HepG2 (cell line): ENCODE data around the gene BCL2L2. TPM values are rescaled to one million over a fixed set of nuclear protein-coding genes. Genes with fewer than 3 reads are reported as not detected.

Source experiments
- ATAC-seq: fragments of 200-7000 bp; cut with Tn5 transposase; 3 replicates; pipeline ENCODE4 v1.9.1; 2020; ENCODE audit warnings: mild to moderate bottlenecking, moderate library complexity
- BruUV-seq: library from RNA; stranded (reverse); fragments of 400-500 nt; replicated peaks from 2 replicates; lab custom pipeline; 2021; lab: Mats Ljungman, UMichigan
- CTCF ChIA-PET: fragments of 300-600 bp; formaldehyde crosslinking; extraction: SDS; loops from one replicate; lab custom pipeline; 2021; ENCODE audit warnings: low total read pairs, inconsistent platforms, low intra/inter-chr PET ratio; lab: Yijun Ruan, JAX
- POLR2A ChIA-PET: fragments of 350-600 bp; sonication (Branson Sonifier 250); formaldehyde crosslinking; loops from one replicate; lab custom pipeline; 2020; ENCODE audit warnings: antibody characterized with exemption, inconsistent platforms; lab: Yijun Ruan, JAX
- DNase-seq: peaks from one replicate; pipeline ENCODE4 v3.0.0-alpha.2; 2015; ENCODE audit warnings: low spot score
- FAIRE-seq: peaks from 3 replicates; lab custom pipeline; 2011; peaks lifted over from hg19 to GRCh38; lab: Jason Lieb, UNC
- H2AFZ ChIP-seq: one replicate; pipeline ENCODE4 v1.6.1; 2011; ENCODE audit warnings: low read length, inconsistent platforms
- H3K27ac ChIP-seq: fragments of 300-600 bp; 3 replicates; pipeline ENCODE4 v1.8.0; 2011; ENCODE audit warnings: mixed run types, mild to moderate bottlenecking, mixed read lengths, low read length, inconsistent platforms; ENCODE audit not compliant: insufficient read depth; ENCODE audit errors: extremely low read length
- H3K27me3 ChIP-seq, 2 experiments: fragments of 200-600 bp in 1 of 2; 2 replicates in 1 of 2; 3 replicates in 1 of 2; pipeline versions ENCODE4 v1.6.0 to v1.8.0; 2011; ENCODE audit warnings: low read length in 2 of 2, mild to moderate bottlenecking in 2 of 2, moderate library complexity in 2 of 2, inconsistent platforms in 1 of 2; ENCODE audit not compliant: insufficient read depth in 2 of 2, control insufficient read depth in 1 of 2
- H3K36me3 ChIP-seq, 2 experiments: fragments of 200-600 bp in 1 of 2; replicated peaks in 1 of 2; 2 replicates in 1 of 2; 3 replicates in 1 of 2; pipeline versions ENCODE4 v1.5.1 to v1.8.0; 2011; ENCODE audit warnings: low read length in 2 of 2, inconsistent platforms in 1 of 2; ENCODE audit not compliant: insufficient read depth in 2 of 2, control insufficient read depth in 1 of 2
- H3K4me1 ChIP-seq: 2 replicates; pipeline ENCODE4 v1.5.1; 2012; ENCODE audit warnings: low read length, inconsistent platforms; ENCODE audit not compliant: insufficient read depth
- H3K4me2 ChIP-seq: 2 replicates; pipeline ENCODE4 v1.6.0; 2011; ENCODE audit warnings: low read depth, low read length, inconsistent platforms
- H3K4me3 ChIP-seq, 3 experiments: fragments of 200-600 bp in 1 of 3; sonication (generic), shearing (Covaris generic) in 1 of 3; replicated peaks in 1 of 3; 2 replicates each; pipeline ENCODE4 v1.5.1; 2011 to 2016; ENCODE audit warnings: low read length in 3 of 3, inconsistent platforms in 2 of 3, low read depth in 2 of 3, mild to moderate bottlenecking in 2 of 3, control low read depth in 1 of 3, mixed read lengths in 1 of 3; ENCODE audit not compliant: insufficient read depth in 1 of 3
- H3K79me2 ChIP-seq: one replicate; pipeline ENCODE4 v1.6.1; 2011; ENCODE audit warnings: low read length, inconsistent platforms; ENCODE audit not compliant: insufficient read depth
- H3K9ac ChIP-seq: 2 replicates; pipeline ENCODE4 v1.6.0; 2011; ENCODE audit warnings: mild to moderate bottlenecking, low read depth, low read length, inconsistent platforms; ENCODE audit not compliant: insufficient read depth
- H3K9me3 ChIP-seq: 2 replicates; pipeline ENCODE4 v1.5.1; 2012; ENCODE audit warnings: mild to moderate bottlenecking, low read length
- H4K20me1 ChIP-seq: 2 replicates; pipeline ENCODE4 v1.6.0; 2011; ENCODE audit warnings: inconsistent platforms, mild to moderate bottlenecking, low read length, moderate library complexity; ENCODE audit not compliant: insufficient read depth
- AKAP8 ChIP-seq: sonication (generic); formaldehyde crosslinking; IDR thresholded peaks from 2 replicates; pipeline ENCODE4 v1.5.1; 2020; ENCODE audit warnings: mild to moderate bottlenecking, missing genetic modification reagents
- ATF7 ChIP-seq, 2 experiments: fragments of 450-650 bp in 1 of 2; sonication (generic) in 1 of 2; formaldehyde crosslinking in 1 of 2; IDR thresholded peaks; 2 replicates each; pipeline versions ENCODE4 v1.4.0 to v1.6.1; 2016 to 2020; ENCODE audit warnings: antibody characterized with exemption in 1 of 2, mild to moderate bottlenecking in 1 of 2, missing genetic modification reagents in 1 of 2
- ERF ChIP-seq: IDR thresholded peaks from 2 replicates; pipeline ENCODE4 v1.6.1; 2018; ENCODE audit warnings: missing biosample characterization, missing genetic modification reagents
- ESRRA ChIP-seq: sonication (generic); formaldehyde crosslinking; IDR thresholded peaks from 2 replicates; pipeline ENCODE4 v1.5.1; 2020; ENCODE audit warnings: mild to moderate bottlenecking, low read depth, missing genetic modification reagents
- HOXD1 ChIP-seq: sonication (generic); formaldehyde crosslinking; IDR thresholded peaks from 2 replicates; pipeline ENCODE4 v1.5.0; 2020; ENCODE audit warnings: missing genetic modification reagents
- KDM3A ChIP-seq: IDR thresholded peaks from 2 replicates; pipeline ENCODE4 v1.6.1; 2018; ENCODE audit warnings: low read depth, missing compliant biosample characterization
- KDM6A ChIP-seq: IDR thresholded peaks from 2 replicates; pipeline ENCODE4 v1.6.1; 2016; ENCODE audit warnings: low read depth
- KLF16 ChIP-seq, 2 experiments: sonication (generic) in 1 of 2; formaldehyde crosslinking in 1 of 2; IDR thresholded peaks; 2 replicates each; pipeline versions ENCODE4 v1.6.1 to v1.8.0; 2016 to 2023; ENCODE audit warnings: missing genetic modification reagents in 2 of 2, missing compliant biosample characterization in 1 of 2
- MED8 ChIP-seq: sonication (generic); formaldehyde crosslinking; IDR thresholded peaks from 2 replicates; pipeline ENCODE4 v1.8.1; 2023; ENCODE audit warnings: mild to moderate bottlenecking, missing genetic modification reagents; ENCODE audit not compliant: insufficient replicate concordance
- NFE2 ChIP-seq: sonication (generic); formaldehyde crosslinking; IDR thresholded peaks from 2 replicates; pipeline ENCODE4 v1.4.0; 2020; ENCODE audit warnings: missing genetic modification reagents
- RFX5 ChIP-seq: IDR thresholded peaks from 2 replicates; pipeline ENCODE4 v1.6.1; 2011; ENCODE audit warnings: low read depth, low read length, improper control_type of control experiment
- SRSF4 ChIP-seq: fragments of 200-400 bp; formaldehyde crosslinking; IDR thresholded peaks from one replicate; pipeline ENCODE4 v1.6.1; 2018; ENCODE audit warnings: mild to moderate bottlenecking, low read depth, low read length, moderate library complexity; ENCODE audit not compliant: poor library complexity, severe bottlenecking
- ZNF761 ChIP-seq: sonication (generic); formaldehyde crosslinking; conservative IDR thresholded peaks from 2 replicates; pipeline ENCODE4 v1.4.0; 2020; ENCODE audit warnings: mild to moderate bottlenecking, missing genetic modification reagents
- ZNF781 ChIP-seq: sonication (generic); formaldehyde crosslinking; IDR thresholded peaks from 2 replicates; pipeline ENCODE4 v1.5.1; 2020; ENCODE audit warnings: borderline replicate concordance, mild to moderate bottlenecking, missing genetic modification reagents; ENCODE audit errors: not compliant biosample characterization
- WGBS: methylation state at CpG from one replicate; pipeline ENCODE4 v1.1.6; 2017; ENCODE audit warnings: low lambda C conversion rate; 5-methylcytosine and 5-hydroxymethylcytosine counted together
- in situ Hi-C: cut with HindIII; loops from 2 replicates; pipeline ENCODE4 v1.10.0; 2017; ENCODE audit warnings: low pct_unique_long_range_greater_than_20kb; ENCODE audit not compliant: extremely low pct_ligation_motif_present
- intact Hi-C: fragments of 100-400 bp; cut with micrococcal nuclease; formaldehyde crosslinking; loops from one replicate; pipeline ENCODE4 v1.10.0; 2022; ENCODE audit not compliant: unreplicated experiment
- polyA plus RNA-seq, 8 experiments: library from polyadenylated mRNA; depleted of rRNA in 3 of 8; stranded (reverse) in 7 of 8; unstranded in 1 of 8; fragments of >200 nt; fragmentation: Illumina TruSeq in 4 of 8; extraction: Trizol in 4 of 8; gene quantifications; 2 replicates each; pipeline versions ENCODE4 v1.2.1 to v1.2.3, GENCODE V29; 2011 to 2016; ENCODE audit warnings: low read depth in 4 of 8, missing spikeins in 1 of 8, mixed read lengths in 1 of 8; ENCODE audit not compliant: insufficient read depth in 1 of 8
- total RNA-seq, 5 experiments: library from RNA; depleted of rRNA; stranded (reverse); fragments of >200 nt; fragmentation: Illumina TruSeq; extraction: Trizol; gene quantifications; 2 replicates each; pipeline ENCODE4 v1.2.3, GENCODE V29; 2016; ENCODE audit warnings: low read depth in 1 of 5
- TF ChIP-seq, protein P1 (sequence below): sonication (generic); formaldehyde crosslinking; IDR thresholded peaks from 2 replicates; pipeline ENCODE4 v1.8.0; 2022; ENCODE audit warnings: mild to moderate bottlenecking, missing genetic modification reagents, moderate library complexity
- TF ChIP-seq, protein P2 (sequence below): IDR thresholded peaks from 2 replicates; pipeline ENCODE4 v1.6.1; 2016; ENCODE audit warnings: low read depth, missing genetic modification reagents, missing compliant biosample characterization
- TF ChIP-seq, protein P3 (sequence below): sonication (generic); formaldehyde crosslinking; IDR thresholded peaks from 2 replicates; pipeline ENCODE4 v1.4.0; 2020; ENCODE audit warnings: mild to moderate bottlenecking, low read depth, missing genetic modification reagents

BCL2L2 gene
- total and polyA plus RNA-seq, 2 of the 13 experiments (the other 11 are each of a cell fraction or from before 2014, with no cell fraction given), result 28.1 to 49.8 TPM

DNA sequence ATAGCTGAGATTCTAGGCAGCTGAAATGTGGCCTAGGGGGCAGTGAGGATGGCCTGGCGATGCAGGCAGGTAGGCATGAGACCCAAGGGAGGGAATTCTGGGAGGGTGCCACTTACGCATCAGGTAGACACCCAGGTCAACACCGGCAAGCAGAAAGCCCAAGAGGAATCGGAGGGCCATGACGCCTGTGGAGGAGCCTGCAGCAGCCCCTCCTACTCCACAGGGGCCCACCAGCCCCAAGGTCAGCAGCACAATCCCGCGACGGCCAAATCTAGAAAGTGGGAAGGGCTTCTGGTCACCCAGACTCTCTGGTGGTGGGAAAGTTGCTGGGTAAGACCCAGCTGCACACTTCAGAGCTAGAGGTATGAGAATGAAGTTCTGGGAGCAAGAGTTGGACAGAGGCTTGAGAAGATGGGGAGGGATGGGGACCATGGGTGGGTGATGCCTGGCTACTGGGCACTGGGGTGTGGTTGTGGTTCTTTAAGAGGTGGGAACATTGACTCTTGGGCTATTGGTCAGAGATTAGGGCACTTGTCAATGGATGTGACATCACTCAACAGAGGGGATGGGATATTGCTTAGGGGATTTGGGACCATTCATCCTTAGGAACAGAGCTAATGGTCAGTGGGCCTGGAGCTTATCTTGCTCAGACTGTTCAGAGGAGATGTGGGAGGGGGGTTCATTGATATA is 42.7 kb downstream of the BCL2L2 start:
- Histone ChIP-seq H4K20me1 (no peaks in the 10 kb centered on the region), H3K9ac (no peak overlapping the region), H2AFZ (no peak overlapping the region), H3K4me1 (no peaks in the 10 kb centered on the region), H3K9me3 (no peaks in the 10 kb centered on the region), H3K36me3 (no peaks in the 10 kb centered on the region), H3K27ac (no peak overlapping the region), H3K79me2 (no peaks in the 10 kb centered on the region), H3K27me3 (peaks cover 22 to 90% of the 10 kb centered on the region in 2 experiments), H3K4me2 (no peak overlapping the region), H3K4me3 (no peak overlapping the region)
- ChIA-PET CTCF (no interaction called here), POLR2A (interaction anchor here (1.0 kb wide), 1 partner anchor 28 kb away, joined by 4 read pairs; the partner anchor contains the start of gene PABPN1)
- intact Hi-C loops, result no loop called here
- 22% methylated on average over 8 of the region's 8 CpGs for WGBS
- FAIRE-seq (no peak), ATAC-seq (no peak), DNase-seq (no peak)
- in situ Hi-C loops, result no loop called here
- BruUV-seq, result no TSS peak
- no peak for TF ChIP-seq RFX5
- TF ChIP-seq ERF (CRISPR knock-in tag), result no peak
- TF ChIP-seq AKAP8 (CRISPR knock-in tag), result no peak
- TF ChIP-seq SRSF4, result no peak
- TF ChIP-seq KDM3A, result no peak
- TF ChIP-seq MED8, result peak; percentile 10
- no peak for TF ChIP-seq NFE2 (CRISPR knock-in tag)
- TF ChIP-seq ATF7 (IDR thresholded peaks at IDR 0.05), result 0 out of 2 replicates have a peak, but pooled peaks have one; percentile 5
- TF ChIP-seq ATF7 (CRISPR knock-in tag; IDR thresholded peaks at IDR 0.05), result no peak
- TF ChIP-seq KLF16 (CRISPR knock-in tag; IDR thresholded peaks at IDR 0.05), result no peak
- TF ChIP-seq, protein P1, sequence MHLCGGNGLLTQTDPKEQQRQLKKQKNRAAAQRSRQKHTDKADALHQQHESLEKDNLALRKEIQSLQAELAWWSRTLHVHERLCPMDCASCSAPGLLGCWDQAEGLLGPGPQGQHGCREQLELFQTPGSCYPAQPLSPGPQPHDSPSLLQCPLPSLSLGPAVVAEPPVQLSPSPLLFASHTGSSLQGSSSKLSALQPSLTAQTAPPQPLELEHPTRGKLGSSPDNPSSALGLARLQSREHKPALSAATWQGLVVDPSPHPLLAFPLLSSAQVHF (CRISPR knock-in tag), result no peak
- TF ChIP-seq, protein P2, sequence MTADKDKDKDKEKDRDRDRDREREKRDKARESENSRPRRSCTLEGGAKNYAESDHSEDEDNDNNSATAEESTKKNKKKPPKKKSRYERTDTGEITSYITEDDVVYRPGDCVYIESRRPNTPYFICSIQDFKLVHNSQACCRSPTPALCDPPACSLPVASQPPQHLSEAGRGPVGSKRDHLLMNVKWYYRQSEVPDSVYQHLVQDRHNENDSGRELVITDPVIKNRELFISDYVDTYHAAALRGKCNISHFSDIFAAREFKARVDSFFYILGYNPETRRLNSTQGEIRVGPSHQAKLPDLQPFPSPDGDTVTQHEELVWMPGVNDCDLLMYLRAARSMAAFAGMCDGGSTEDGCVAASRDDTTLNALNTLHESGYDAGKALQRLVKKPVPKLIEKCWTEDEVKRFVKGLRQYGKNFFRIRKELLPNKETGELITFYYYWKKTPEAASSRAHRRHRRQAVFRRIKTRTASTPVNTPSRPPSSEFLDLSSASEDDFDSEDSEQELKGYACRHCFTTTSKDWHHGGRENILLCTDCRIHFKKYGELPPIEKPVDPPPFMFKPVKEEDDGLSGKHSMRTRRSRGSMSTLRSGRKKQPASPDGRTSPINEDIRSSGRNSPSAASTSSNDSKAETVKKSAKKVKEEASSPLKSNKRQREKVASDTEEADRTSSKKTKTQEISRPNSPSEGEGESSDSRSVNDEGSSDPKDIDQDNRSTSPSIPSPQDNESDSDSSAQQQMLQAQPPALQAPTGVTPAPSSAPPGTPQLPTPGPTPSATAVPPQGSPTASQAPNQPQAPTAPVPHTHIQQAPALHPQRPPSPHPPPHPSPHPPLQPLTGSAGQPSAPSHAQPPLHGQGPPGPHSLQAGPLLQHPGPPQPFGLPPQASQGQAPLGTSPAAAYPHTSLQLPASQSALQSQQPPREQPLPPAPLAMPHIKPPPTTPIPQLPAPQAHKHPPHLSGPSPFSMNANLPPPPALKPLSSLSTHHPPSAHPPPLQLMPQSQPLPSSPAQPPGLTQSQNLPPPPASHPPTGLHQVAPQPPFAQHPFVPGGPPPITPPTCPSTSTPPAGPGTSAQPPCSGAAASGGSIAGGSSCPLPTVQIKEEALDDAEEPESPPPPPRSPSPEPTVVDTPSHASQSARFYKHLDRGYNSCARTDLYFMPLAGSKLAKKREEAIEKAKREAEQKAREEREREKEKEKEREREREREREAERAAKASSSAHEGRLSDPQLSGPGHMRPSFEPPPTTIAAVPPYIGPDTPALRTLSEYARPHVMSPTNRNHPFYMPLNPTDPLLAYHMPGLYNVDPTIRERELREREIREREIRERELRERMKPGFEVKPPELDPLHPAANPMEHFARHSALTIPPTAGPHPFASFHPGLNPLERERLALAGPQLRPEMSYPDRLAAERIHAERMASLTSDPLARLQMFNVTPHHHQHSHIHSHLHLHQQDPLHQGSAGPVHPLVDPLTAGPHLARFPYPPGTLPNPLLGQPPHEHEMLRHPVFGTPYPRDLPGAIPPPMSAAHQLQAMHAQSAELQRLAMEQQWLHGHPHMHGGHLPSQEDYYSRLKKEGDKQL, result no peak
- TF ChIP-seq HOXD1, result no peak
- TF ChIP-seq ZNF781 (CRISPR knock-in tag), result no peak
- TF ChIP-seq KDM6A (CRISPR knock-in tag), result no peak
- no peak for TF ChIP-seq ZNF761 (CRISPR knock-in tag)
- TF ChIP-seq ESRRA (CRISPR knock-in tag), result 0 out of 2 replicates have a peak, but pooled peaks have one; percentile 39
- TF ChIP-seq, protein P3, sequence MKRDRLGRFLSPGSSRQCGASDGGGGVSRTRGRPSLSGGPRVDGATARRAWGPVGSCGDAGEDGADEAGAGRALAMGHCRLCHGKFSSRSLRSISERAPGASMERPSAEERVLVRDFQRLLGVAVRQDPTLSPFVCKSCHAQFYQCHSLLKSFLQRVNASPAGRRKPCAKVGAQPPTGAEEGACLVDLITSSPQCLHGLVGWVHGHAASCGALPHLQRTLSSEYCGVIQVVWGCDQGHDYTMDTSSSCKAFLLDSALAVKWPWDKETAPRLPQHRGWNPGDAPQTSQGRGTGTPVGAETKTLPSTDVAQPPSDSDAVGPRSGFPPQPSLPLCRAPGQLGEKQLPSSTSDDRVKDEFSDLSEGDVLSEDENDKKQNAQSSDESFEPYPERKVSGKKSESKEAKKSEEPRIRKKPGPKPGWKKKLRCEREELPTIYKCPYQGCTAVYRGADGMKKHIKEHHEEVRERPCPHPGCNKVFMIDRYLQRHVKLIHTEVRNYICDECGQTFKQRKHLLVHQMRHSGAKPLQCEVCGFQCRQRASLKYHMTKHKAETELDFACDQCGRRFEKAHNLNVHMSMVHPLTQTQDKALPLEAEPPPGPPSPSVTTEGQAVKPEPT (CRISPR knock-in tag), result no peak
